Measurements from ENCODE around the gene ADGRL1. TPM values are rescaled to one million over a fixed set of nuclear protein-coding genes. Genes with fewer than 3 reads are reported as not detected.
"Not testable (repeated sequence)": the region's sequence is repeated elsewhere in the genome, so short reads cannot be mapped to it uniquely, and the experiment has no call there.

Gene ADGRL1
- total and polyA plus RNA-seq, 9 of the 15 experiments (the other 6 are each of a cell fraction or from before 2014, with no cell fraction given) = 0.14 to 37.0 (median 8.6) TPM

DNA sequence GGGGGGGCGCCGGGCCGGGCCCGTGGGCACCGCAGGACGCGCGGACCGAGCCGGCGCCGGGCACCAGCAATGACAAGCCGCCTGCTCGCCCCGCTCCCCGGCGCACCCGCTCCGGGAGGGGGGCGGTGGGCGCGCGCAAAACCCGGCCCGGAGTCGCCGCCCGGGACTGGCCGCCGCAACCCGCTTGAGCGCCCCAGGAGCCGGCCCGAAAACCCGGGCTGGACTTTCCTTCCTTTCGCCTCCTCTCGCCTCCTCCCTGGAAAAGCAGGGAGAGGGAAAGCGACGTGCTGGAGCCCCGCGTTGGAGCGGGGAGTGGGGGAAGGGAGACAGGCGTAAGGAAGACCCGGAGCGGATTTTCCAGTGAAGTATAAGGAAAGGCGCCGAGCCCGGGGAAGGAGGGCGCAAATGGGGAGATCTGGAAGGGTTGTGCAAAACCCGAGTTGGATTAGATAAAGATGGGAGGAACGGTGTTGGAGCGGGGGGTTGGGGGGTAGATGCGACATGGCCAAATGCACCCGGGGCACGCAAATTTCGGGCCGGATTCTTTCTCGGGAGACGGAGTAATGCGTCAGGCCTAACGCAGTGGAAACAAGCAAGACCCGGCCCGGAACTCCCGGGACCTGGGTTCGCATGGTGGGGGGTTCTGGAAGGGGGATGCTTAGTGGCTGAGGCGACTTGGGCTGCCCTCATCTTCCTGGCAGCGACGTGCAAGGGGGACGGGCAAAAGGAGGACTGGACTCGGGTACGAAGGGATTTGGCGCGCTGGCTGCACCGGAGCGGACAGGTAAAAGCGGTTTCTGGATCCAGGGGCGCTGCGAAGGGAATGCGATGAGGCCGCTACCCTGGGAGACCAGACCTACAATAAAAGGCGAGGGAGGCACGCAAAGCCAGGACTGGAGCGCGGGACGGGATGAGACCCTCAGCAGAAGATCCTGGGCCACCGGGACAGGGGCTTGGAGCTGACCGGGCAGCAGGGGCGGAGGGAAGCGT is 1.1 kb upstream of the ADGRL1 start (continued):
- TF ChIP-seq HDAC1 (IDR thresholded peaks at IDR 0.05) (peak in 1 of 2 experiments; percentile 65; a peak in 2 of 4 replicates), SOX6 (IDR thresholded peaks at IDR 0.05) (0 out of 2 replicates have a peak, but pooled peaks have one; percentile 21), CXXC5 (CRISPR knock-in tag; IDR thresholded peaks at IDR 0.05) (peak; percentile 96), NUFIP1 (IDR thresholded peaks at IDR 0.05; ENCODE audit: partially characterized antibody) (peak; percentile 41), TOE1 (IDR thresholded peaks at IDR 0.05; ENCODE audit: borderline replicate concordance) (peak; percentile 95), ATF1 (CRISPR knock-in tag; IDR thresholded peaks at IDR 0.05) (0 out of 2 replicates have a peak, but pooled peaks have one; percentile 0), ATF1 (tag; IDR thresholded peaks at IDR 0.05) (peak; percentile 93), DIDO1 (tag; IDR thresholded peaks at IDR 0.05; ENCODE audit: low read depth) (0 out of 2 replicates have a peak, but pooled peaks have one; percentile 27), PRMT5 (CRISPR knock-in tag; IDR thresholded peaks at IDR 0.05) (0 out of 2 replicates have a peak, but pooled peaks have one; percentile 12), CTBP1 (IDR thresholded peaks at IDR 0.05; ENCODE audit: borderline replicate concordance) (peak; percentile 70), NCOA1 (IDR thresholded peaks at IDR 0.05; ENCODE audit: low read depth) (peak; percentile 67), RBFOX2 (IDR thresholded peaks at IDR 0.05; ENCODE audit: low read depth, low read length) (peak; percentile 62), MAZ (CRISPR knock-in tag; conservative IDR thresholded peaks at IDR 0.05 in 1 of 2, IDR thresholded peaks at IDR 0.05 in 1 of 2) (peak; percentile 68 to 94; a peak in 3 of 4 replicates), HMGN3 (IDR thresholded peaks at IDR 0.05; ENCODE audit: borderline replicate concordance, extremely low read depth, insufficient read length, low read depth, low read length) (peak; percentile 61), JUND (IDR thresholded peaks at IDR 0.05; ENCODE audit: borderline replicate concordance, low read depth, low read length) (peak; percentile 23; the same call in 1 of the 2 replicates), JUND (tag; IDR thresholded peaks at IDR 0.05; ENCODE audit: borderline replicate concordance, low read depth, low read length) (peak; percentile 11; the same call in 1 of the 3 replicates)
- TF ChIP-seq, protein P1, sequence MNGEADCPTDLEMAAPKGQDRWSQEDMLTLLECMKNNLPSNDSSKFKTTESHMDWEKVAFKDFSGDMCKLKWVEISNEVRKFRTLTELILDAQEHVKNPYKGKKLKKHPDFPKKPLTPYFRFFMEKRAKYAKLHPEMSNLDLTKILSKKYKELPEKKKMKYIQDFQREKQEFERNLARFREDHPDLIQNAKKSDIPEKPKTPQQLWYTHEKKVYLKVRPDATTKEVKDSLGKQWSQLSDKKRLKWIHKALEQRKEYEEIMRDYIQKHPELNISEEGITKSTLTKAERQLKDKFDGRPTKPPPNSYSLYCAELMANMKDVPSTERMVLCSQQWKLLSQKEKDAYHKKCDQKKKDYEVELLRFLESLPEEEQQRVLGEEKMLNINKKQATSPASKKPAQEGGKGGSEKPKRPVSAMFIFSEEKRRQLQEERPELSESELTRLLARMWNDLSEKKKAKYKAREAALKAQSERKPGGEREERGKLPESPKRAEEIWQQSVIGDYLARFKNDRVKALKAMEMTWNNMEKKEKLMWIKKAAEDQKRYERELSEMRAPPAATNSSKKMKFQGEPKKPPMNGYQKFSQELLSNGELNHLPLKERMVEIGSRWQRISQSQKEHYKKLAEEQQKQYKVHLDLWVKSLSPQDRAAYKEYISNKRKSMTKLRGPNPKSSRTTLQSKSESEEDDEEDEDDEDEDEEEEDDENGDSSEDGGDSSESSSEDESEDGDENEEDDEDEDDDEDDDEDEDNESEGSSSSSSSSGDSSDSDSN (IDR thresholded peaks at IDR 0.05; ENCODE audit: borderline replicate concordance in 1 of 2, low read depth in 2 of 2, low read length in 2 of 2) = 0 out of 4 replicates have a peak, but pooled peaks of 1 of the 2 experiments have one; percentile 76
- TF ChIP-seq TOE1 (CRISPR knock-in tag; IDR thresholded peaks at IDR 0.05; ENCODE audit: borderline replicate concordance, low read depth) = not testable (repeated sequence)
- TF ChIP-seq, protein P2, sequence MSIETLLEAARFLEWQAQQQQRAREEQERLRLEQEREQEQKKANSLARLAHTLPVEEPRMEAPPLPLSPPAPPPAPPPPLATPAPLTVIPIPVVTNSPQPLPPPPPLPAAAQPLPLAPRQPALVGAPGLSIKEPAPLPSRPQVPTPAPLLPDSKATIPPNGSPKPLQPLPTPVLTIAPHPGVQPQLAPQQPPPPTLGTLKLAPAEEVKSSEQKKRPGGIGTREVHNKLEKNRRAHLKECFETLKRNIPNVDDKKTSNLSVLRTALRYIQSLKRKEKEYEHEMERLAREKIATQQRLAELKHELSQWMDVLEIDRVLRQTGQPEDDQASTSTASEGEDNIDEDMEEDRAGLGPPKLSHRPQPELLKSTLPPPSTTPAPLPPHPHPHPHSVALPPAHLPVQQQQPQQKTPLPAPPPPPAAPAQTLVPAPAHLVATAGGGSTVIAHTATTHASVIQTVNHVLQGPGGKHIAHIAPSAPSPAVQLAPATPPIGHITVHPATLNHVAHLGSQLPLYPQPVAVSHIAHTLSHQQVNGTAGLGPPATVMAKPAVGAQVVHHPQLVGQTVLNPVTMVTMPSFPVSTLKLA (conservative IDR thresholded peaks at IDR 0.05) = peak; percentile 58 to 74; a peak in 1 of 4 replicates
- TF ChIP-seq, protein P3, sequence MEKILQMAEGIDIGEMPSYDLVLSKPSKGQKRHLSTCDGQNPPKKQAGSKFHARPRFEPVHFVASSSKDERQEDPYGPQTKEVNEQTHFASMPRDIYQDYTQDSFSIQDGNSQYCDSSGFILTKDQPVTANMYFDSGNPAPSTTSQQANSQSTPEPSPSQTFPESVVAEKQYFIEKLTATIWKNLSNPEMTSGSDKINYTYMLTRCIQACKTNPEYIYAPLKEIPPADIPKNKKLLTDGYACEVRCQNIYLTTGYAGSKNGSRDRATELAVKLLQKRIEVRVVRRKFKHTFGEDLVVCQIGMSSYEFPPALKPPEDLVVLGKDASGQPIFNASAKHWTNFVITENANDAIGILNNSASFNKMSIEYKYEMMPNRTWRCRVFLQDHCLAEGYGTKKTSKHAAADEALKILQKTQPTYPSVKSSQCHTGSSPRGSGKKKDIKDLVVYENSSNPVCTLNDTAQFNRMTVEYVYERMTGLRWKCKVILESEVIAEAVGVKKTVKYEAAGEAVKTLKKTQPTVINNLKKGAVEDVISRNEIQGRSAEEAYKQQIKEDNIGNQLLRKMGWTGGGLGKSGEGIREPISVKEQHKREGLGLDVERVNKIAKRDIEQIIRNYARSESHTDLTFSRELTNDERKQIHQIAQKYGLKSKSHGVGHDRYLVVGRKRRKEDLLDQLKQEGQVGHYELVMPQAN (IDR thresholded peaks at IDR 0.05; ENCODE audit: borderline replicate concordance) = peak; percentile 31; the same call in 1 of the 2 replicates
